Measurements from ENCODE around the gene ATG7. TPM values are rescaled to one million over a fixed set of nuclear protein-coding genes. Genes with fewer than 3 reads are reported as not detected.

The ATG7 gene
- total RNA-seq, 4 donors from 2014 or later, result 20.6 to 50.4 (median 39.9) TPM

DNA sequence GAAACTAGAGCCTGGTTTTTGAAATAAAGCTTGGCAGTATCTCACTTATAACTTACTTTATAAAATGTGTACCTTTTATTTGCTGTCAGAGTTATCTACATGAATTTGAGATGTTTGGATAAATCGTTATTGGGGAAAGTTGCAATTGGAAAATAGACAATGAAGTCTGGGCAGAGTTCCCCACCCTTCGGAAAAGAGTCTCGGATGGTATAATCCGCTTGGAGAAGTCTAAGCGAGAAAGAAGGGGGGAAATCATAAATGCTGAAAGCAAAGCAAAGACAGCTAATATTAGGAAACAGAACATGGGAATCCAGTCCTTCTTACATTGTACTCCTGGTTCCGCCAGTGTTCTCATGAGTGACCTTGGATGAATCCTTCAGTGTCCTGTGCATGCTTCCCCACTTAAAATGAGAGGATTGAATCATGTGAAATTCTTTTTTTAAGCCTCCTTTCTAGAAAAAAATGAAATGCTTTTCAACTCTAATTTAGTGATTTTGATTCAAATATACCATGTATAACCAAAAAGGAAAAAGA lies 162.4 kb downstream of the ATG7 start:
- Histone ChIP-seq H3K27me3 (no peaks in the 10 kb centered on the region), H3K4me3 (no peak overlapping the region), H3K27ac (replicated peaks in 1 of 4) (peak overlapping the region; percentile 33 to 51 (median 38)), H3K36me3 (no peaks in the 10 kb centered on the region), H3K4me1 (peaks cover 16 to 24% (median 23%) of the 10 kb centered on the region in 4 donors), H3K9me3 (no peaks in the 10 kb centered on the region)
- TF ChIP-seq, protein P1, sequence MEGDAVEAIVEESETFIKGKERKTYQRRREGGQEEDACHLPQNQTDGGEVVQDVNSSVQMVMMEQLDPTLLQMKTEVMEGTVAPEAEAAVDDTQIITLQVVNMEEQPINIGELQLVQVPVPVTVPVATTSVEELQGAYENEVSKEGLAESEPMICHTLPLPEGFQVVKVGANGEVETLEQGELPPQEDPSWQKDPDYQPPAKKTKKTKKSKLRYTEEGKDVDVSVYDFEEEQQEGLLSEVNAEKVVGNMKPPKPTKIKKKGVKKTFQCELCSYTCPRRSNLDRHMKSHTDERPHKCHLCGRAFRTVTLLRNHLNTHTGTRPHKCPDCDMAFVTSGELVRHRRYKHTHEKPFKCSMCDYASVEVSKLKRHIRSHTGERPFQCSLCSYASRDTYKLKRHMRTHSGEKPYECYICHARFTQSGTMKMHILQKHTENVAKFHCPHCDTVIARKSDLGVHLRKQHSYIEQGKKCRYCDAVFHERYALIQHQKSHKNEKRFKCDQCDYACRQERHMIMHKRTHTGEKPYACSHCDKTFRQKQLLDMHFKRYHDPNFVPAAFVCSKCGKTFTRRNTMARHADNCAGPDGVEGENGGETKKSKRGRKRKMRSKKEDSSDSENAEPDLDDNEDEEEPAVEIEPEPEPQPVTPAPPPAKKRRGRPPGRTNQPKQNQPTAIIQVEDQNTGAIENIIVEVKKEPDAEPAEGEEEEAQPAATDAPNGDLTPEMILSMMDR (IDR thresholded peaks at IDR 0.05), result no peak
- TF ChIP-seq EP300 (IDR thresholded peaks at IDR 0.05), result no peak
- no peak for TF ChIP-seq POLR2AphosphoS5 (IDR thresholded peaks at IDR 0.05)
- no peak for TF ChIP-seq POLR2A (IDR thresholded peaks at IDR 0.05; ENCODE audit: low read depth)
- intact Hi-C loops (cut with DNase I), result no loop called here
- DNase-seq (ENCODE audit: extremely low spot score), result no peak
- WGBS, result 69% methylated on average over 5 of the region's 6 CpGs

DNA sequence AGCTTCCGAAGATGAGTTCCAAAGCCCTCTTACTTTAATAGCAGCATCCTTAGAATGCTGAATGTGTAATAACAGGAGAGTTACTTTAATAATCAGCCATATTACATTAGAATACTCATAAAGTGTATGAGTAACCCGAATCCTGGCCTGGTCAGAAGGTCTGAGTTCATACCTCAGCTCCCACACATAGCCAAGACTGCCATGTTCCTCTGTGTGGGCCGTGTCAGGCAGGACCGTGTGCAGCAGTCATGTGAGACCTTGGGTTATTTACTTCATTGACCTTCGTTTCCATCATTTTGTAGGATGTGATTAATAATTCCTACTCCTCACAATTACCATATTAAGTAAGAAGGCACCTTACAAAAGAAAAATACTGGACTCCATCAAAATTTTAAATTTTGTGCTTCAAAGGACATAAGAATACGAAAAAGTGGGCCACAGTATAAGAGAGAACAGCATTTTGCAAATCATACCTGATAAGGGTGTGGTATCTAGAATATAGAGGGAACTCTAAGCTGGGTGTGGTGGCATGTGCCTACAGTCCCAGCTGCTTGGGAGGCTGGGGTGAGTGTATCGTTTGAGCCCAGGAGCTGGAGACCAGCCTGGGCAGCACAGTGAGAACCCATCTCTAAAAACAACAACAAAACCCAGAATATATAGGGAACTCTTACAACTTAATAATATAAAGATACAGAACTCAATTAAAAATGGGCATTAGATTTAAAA lies 163.4 kb downstream of the ATG7 start:
- intact Hi-C loops (cut with DNase I), result no loop called here
- Histone ChIP-seq H3K36me3 (no peaks in the 10 kb centered on the region), H3K27me3 (no peaks in the 10 kb centered on the region), H3K4me1 (peaks cover 16 to 24% (median 23%) of the 10 kb centered on the region in 4 donors), H3K9me3 (no peaks in the 10 kb centered on the region), H3K27ac (replicated peaks in 1 of 4) (no peak overlapping the region), H3K4me3 (no peak overlapping the region)
- TF ChIP-seq EP300 (IDR thresholded peaks at IDR 0.05) (no peak), POLR2A (IDR thresholded peaks at IDR 0.05; ENCODE audit: low read depth) (no peak), POLR2AphosphoS5 (IDR thresholded peaks at IDR 0.05) (no peak)
- TF ChIP-seq, protein P1 (IDR thresholded peaks at IDR 0.05), result no peak
- DNase-seq (ENCODE audit: extremely low spot score), result no peak
- WGBS, result 95% methylated on average over 7 of the region's 7 CpGs

DNA sequence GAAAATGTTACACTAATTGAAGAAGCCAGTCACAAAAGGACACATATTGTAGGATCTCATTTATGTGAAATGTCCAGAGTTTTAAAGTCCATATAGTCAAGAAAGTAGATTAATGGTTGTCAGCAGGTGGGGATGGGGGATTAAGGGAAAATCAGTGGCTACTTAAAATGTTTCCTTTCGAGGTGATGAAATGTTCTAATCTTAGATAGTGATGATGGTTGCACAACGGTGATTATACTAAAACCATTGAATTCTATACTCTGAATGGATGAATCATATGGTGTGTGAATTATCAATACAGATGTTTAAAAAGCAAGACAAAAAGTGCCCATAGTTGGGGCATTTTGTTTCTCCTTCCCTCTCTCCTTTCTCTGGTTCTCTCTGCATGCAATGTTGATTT lies 164.6 kb downstream of the ATG7 start:
- no peak for DNase-seq (ENCODE audit: extremely low spot score)
- Histone ChIP-seq H3K36me3 (no peaks in the 10 kb centered on the region), H3K27me3 (no peaks in the 10 kb centered on the region), H3K9me3 (no peaks in the 10 kb centered on the region), H3K27ac (replicated peaks in 1 of 4) (no peak overlapping the region), H3K4me1 (peaks cover 14 to 18% (median 16%) of the 10 kb centered on the region in 4 donors), H3K4me3 (no peak overlapping the region)
- no peak for TF ChIP-seq POLR2AphosphoS5 (IDR thresholded peaks at IDR 0.05)
- TF ChIP-seq, protein P1 (IDR thresholded peaks at IDR 0.05), result no peak
- WGBS, result 78% methylated on average over 2 of the region's 2 CpGs
- intact Hi-C loops (cut with DNase I), result no loop called here

DNA sequence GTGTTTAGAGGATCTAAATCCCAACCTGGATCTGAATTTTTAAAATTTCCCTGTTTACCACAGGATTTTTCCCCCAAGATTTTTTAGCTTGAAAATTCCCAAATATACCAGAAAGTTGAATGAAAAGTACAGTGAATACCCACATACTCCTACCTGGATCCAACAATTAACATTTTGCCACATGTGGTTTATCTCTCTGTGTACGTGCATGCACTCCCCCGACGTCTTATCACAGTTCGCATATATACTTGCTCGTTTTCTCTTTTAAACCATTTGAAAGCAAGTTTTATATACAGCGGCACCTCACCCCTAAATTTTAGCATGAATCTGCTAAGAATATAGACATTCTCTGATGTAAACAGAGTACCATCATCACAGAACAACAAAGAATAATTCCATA lies 165.3 kb downstream of the ATG7 start:
- H3K9me3 ChIP-seq, result no peaks in the 10 kb centered on the region
- intact Hi-C loops (cut with DNase I), result no loop called here
- H3K4me1 ChIP-seq, result peaks cover 14 to 18% (median 16%) of the 10 kb centered on the region in 4 donors
- no peak overlapping the region for H3K27ac ChIP-seq (replicated peaks in 1 of 4)
- H3K36me3 ChIP-seq, result no peaks in the 10 kb centered on the region
- H3K4me3 ChIP-seq, result no peak overlapping the region
- no peaks in the 10 kb centered on the region for H3K27me3 ChIP-seq
- TF ChIP-seq EP300 (IDR thresholded peaks at IDR 0.05), result no peak
- TF ChIP-seq POLR2AphosphoS5 (IDR thresholded peaks at IDR 0.05), result no peak
- no peak for TF ChIP-seq POLR2A (IDR thresholded peaks at IDR 0.05; ENCODE audit: low read depth)
- TF ChIP-seq, protein P1 (IDR thresholded peaks at IDR 0.05), result no peak
- DNase-seq (ENCODE audit: extremely low spot score), result no peak
- 97% methylated on average over 6 of the region's 6 CpGs for WGBS
